ENCODE data around the gene AHNAK2.
"Not testable (repeated sequence)": the region's sequence is repeated elsewhere in the genome, so short reads cannot be mapped to it uniquely, and the experiment has no call there.

The AHNAK2 gene

DNA sequence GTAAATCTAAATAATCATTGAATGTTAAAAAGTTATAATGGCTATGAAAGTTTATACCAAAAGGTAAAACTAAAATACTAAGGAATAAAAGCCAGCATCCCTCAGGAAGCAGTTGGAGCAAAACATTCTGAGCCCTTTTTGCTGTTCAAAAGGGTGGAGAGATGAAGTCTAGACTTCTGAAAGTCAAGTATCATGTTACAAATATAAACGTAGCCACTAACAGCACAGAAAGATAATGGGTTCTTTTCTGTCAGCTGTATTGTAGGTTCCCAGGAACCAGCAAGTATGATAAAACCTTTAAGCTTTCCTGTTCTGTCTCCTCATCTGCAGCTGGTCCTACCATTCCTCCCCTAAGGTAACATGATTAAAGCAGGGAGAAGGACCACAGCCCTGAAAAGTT is 69.9 kb downstream of the AHNAK2 start:
- POLR2A ChIA-PET: interaction anchor here (1.1 kb wide), 1 partner anchor 9 kb away, joined by 3 read pairs; no protein-coding TSS in a partner anchor
- Histone ChIP-seq H3K9me3 (ENCODE audit: control insufficient read depth, insufficient read depth, low read depth, low read length) (no peaks in the 10 kb centered on the region), H3K27ac (ENCODE audit: extremely low read depth, low read depth, low read length) (no peak overlapping the region), H3K36me3 (ENCODE audit: control insufficient read depth in 2 of 2, insufficient read depth in 1 of 2, low read length in 2 of 2) (no peaks in the 10 kb centered on the region), H3K4me1 (ENCODE audit: control insufficient read depth, insufficient read depth, low read length) (no peaks in the 10 kb centered on the region), H3K4me3 (ENCODE audit: low read depth, low read length) (no peak overlapping the region)
- TF ChIP-seq PRDM1 (tag by site-specific recombination; IDR thresholded peaks at IDR 0.05): 0 out of 2 replicates have a peak, but pooled peaks have one; percentile 15
- TF ChIP-seq ZNF121 (tag by site-specific recombination; IDR thresholded peaks at IDR 0.05): no peak
- peak; percentile 33; the same call in 1 of the 2 replicates for TF ChIP-seq ZBTB20 (tag by site-specific recombination; IDR thresholded peaks at IDR 0.05)
- no peak for TF ChIP-seq ZNF585B (tag by site-specific recombination; IDR thresholded peaks at IDR 0.05)
- TF ChIP-seq ZNF221 (tag by site-specific recombination; IDR thresholded peaks at IDR 0.05; ENCODE audit: borderline replicate concordance): no peak
- no peak for TF ChIP-seq ZNF302 (tag by site-specific recombination; IDR thresholded peaks at IDR 0.05; ENCODE audit: low read depth)
- peak; percentile 55; the same call in 1 of the 2 replicates for TF ChIP-seq ZNF341 (tag by site-specific recombination; IDR thresholded peaks at IDR 0.05; ENCODE audit: low read depth)
- no peak for TF ChIP-seq ZBTB17 (tag by site-specific recombination; IDR thresholded peaks at IDR 0.05)
- no peak for TF ChIP-seq ZNF214 (tag by site-specific recombination; IDR thresholded peaks at IDR 0.05; ENCODE audit: borderline replicate concordance)
- no peak for TF ChIP-seq ZNF560 (tag by site-specific recombination; IDR thresholded peaks at IDR 0.05; ENCODE audit: borderline replicate concordance)
- TF ChIP-seq ZFP69B (tag by site-specific recombination; IDR thresholded peaks at IDR 0.05): no peak
- no peak for TF ChIP-seq ZNF530 (tag by site-specific recombination; IDR thresholded peaks at IDR 0.05; ENCODE audit: low read depth)
- CTCF ChIA-PET: interaction anchor here (1.4 kb wide), 1 partner anchor 140 kb away, joined by 6 read pairs; no protein-coding TSS in a partner anchor

DNA sequence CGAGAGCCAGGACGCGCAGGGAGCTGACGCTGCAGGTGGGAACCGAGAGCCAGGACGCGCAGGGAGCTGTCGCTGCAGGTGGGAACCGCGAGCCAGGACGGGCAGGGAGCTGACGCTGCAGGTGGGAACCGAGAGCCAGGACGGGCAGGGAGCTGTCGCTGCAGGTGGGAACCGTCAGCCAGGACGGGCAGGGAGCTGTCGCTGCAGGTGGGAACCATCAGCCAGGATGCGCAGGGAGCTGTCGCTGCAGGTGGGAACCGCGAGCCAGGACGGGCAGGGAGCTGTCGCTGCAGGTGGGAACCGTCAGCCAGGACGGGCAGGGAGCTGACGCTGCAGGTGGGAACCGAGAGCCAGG is 72.6 kb downstream of the AHNAK2 start:
- CTCF ChIA-PET: interaction anchor here (0.8 kb wide), 1 partner anchor 185 kb away, joined by 3 read pairs; no protein-coding TSS in a partner anchor
- H3K27ac ChIP-seq (ENCODE audit: extremely low read depth, low read depth, low read length); H3K4me1 ChIP-seq (ENCODE audit: control insufficient read depth, insufficient read depth, low read length); H3K4me3 ChIP-seq (ENCODE audit: low read depth, low read length); H3K36me3 ChIP-seq (ENCODE audit: control insufficient read depth in 2 of 2, insufficient read depth in 1 of 2, low read length in 2 of 2); H3K9me3 ChIP-seq (ENCODE audit: control insufficient read depth, insufficient read depth, low read depth, low read length); POLR2A ChIA-PET: not testable (repeated sequence)

DNA sequence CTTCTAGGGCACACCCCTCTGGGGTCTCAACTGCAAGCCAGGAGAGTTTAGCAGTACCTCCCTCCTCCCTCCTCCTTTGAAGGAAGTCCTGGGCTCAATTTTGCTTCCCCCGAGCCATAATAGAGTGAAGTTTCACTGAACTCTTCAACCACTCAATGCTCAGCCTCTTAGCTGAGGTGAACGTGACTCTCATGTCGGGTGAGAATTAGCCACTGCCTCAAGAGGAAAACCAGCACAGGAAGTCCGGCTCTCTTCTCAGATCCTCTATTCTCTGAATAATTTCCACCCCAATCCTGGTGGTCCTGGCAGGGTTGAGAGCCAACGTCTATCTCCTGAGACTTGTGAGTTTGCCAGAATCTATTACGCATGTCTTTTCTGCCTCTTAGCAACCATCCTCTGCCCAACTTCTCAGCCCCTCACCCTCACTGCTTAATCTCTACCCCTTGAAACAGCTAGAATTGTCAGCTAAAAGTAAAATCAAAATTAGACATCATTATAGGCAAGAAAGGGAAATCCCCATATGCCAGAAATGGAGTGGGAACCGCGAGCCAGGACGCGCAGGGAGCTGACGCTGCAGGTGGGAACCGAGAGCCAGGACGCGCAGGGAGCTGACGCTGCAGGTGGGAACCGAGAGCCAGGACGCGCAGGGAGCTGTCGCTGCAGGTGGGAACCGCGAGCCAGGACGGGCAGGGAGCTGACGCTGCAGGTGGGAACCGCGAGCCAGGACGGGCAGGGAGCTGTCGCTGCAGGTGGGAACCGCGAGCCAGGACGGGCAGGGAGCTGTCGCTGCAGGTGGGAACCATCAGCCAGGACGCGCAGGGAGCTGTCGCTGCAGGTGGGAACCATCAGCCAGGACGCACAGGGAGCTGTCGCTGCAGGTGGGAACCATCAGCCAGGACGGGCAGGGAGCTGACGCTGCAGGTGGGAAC is 73.3 kb downstream of the AHNAK2 start:
- H3K36me3 ChIP-seq (ENCODE audit: control insufficient read depth in 2 of 2, insufficient read depth in 1 of 2, low read length in 2 of 2); H3K4me1 ChIP-seq (ENCODE audit: control insufficient read depth, insufficient read depth, low read length); H3K4me3 ChIP-seq (ENCODE audit: low read depth, low read length); H3K9me3 ChIP-seq (ENCODE audit: control insufficient read depth, insufficient read depth, low read depth, low read length); POLR2A ChIA-PET; H3K27ac ChIP-seq (ENCODE audit: extremely low read depth, low read depth, low read length): not testable (repeated sequence)
- CTCF ChIA-PET: interaction anchor here (0.7 to 0.8 kb wide), 2 partner anchors 22 to 186 kb away, joined by 3 read pairs; no protein-coding TSS in a partner anchor

DNA sequence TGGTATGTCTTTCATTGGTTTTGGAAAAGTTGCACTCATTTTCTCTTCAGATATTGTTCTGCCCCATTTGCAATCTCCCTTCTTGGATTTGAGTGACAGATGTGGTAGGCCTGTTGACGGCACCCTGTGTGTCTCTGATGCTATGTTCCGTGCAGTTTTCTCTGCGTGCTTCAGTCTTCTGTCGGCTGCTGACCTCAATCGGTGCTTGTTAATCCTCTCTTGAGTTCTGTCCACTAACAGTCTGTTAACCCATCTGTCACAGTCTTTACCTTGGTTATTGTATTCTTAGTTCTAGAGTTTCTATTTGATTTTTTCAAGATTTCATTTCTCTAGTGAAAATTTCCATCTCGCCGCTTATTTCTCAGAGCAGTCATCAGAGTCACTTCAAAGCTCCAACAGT is 74.2 kb downstream of the AHNAK2 start:
- Histone ChIP-seq H3K9me3 (ENCODE audit: control insufficient read depth, insufficient read depth, low read depth, low read length) (no peaks in the 10 kb centered on the region), H3K27ac (ENCODE audit: extremely low read depth, low read depth, low read length) (no peak overlapping the region), H3K36me3 (ENCODE audit: control insufficient read depth in 2 of 2, insufficient read depth in 1 of 2, low read length in 2 of 2) (no peaks in the 10 kb centered on the region), H3K4me1 (ENCODE audit: control insufficient read depth, insufficient read depth, low read length) (no peaks in the 10 kb centered on the region), H3K4me3 (ENCODE audit: low read depth, low read length) (no peak overlapping the region)
- no peak for TF ChIP-seq ZFP69B (tag by site-specific recombination; IDR thresholded peaks at IDR 0.05)
- TF ChIP-seq, protein P1, sequence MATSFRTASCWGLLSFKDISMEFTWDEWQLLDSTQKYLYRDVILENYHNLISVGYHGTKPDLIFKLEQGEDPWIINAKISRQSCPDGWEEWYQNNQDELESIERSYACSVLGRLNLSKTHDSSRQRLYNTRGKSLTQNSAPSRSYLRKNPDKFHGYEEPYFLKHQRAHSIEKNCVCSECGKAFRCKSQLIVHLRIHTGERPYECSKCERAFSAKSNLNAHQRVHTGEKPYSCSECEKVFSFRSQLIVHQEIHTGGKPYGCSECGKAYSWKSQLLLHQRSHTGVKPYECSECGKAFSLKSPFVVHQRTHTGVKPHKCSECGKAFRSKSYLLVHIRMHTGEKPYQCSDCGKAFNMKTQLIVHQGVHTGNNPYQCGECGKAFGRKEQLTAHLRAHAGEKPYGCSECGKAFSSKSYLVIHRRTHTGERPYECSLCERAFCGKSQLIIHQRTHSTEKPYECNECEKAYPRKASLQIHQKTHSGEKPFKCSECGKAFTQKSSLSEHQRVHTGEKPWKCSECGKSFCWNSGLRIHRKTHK (tag by site-specific recombination; IDR thresholded peaks at IDR 0.05): no peak
- POLR2A ChIA-PET: no interaction called here
- CTCF ChIA-PET: no interaction called here

All from HEK293 (cell line).